PC-9 (cell line): ENCODE results near the gene ADGRF1. TPM values are rescaled to one million over a fixed set of nuclear protein-coding genes. Genes with fewer than 3 reads are reported as not detected.

Experiments used
- BruUV-seq: library from RNA; stranded (reverse); fragments of 400-500 nt; replicated peaks from 2 replicates; lab custom pipeline; 2021; lab: Mats Ljungman, UMichigan
- CTCF ChIA-PET: fragments of 300-600 bp; sonication (Branson Sonifier 250); formaldehyde crosslinking; loops from one replicate; lab custom pipeline; 2022; ENCODE audit warnings: antibody characterized with exemption; lab: Charles Lee
- POLR2A ChIA-PET: fragments of 300-600 bp; sonication (Branson Sonifier 250); formaldehyde crosslinking; loops from one replicate; lab custom pipeline; 2022; ENCODE audit warnings: antibody characterized with exemption; ENCODE audit not compliant: unreplicated experiment; lab: Charles Lee
- DNase-seq, 2 experiments: peaks; one replicate each; pipeline versions ENCODE4 v3.0.0 to v3.0.0-alpha.2; 2015 to 2022; ENCODE audit warnings: mixed read lengths in 1 of 2
- H2AFZ ChIP-seq: fragments of 200-600 bp; sonication (generic); 2 replicates; pipeline ENCODE4 v1.8.1; 2017; ENCODE audit warnings: antibody characterized with exemption
- H3F3A ChIP-seq: fragments of 200-600 bp; sonication (generic); 2 replicates; pipeline ENCODE4 v1.8.1; 2017; ENCODE audit warnings: antibody characterized with exemption, mild to moderate bottlenecking, low read depth; ENCODE audit not compliant: insufficient read depth
- H3K27ac ChIP-seq: fragments of 200-600 bp; sonication (generic); 2 replicates; pipeline ENCODE4 v1.6.1; 2016; ENCODE audit warnings: mixed run types
- H3K27me3 ChIP-seq: fragments of 200-600 bp; sonication (generic); 2 replicates; pipeline ENCODE4 v1.6.1; 2016; ENCODE audit warnings: low read depth, mixed run types; ENCODE audit not compliant: insufficient read depth
- H3K36me3 ChIP-seq: fragments of 200-600 bp; sonication (generic); 2 replicates; pipeline ENCODE4 v1.6.1; 2016; ENCODE audit warnings: low read depth, mixed run types
- H3K4me1 ChIP-seq: fragments of 200-600 bp; sonication (generic); replicated peaks from 2 replicates; pipeline ENCODE4 v1.6.1; 2016; ENCODE audit warnings: mixed run types; ENCODE audit not compliant: insufficient read depth
- H3K4me2 ChIP-seq: fragments of 200-600 bp; sonication (generic); 2 replicates; pipeline ENCODE4 v1.6.1; 2017; ENCODE audit warnings: mixed run types
- H3K4me3 ChIP-seq: fragments of 200-600 bp; sonication (generic); 2 replicates; pipeline ENCODE4 v1.6.1; 2016; ENCODE audit warnings: mixed run types
- H3K79me2 ChIP-seq: fragments of 200-600 bp; sonication (generic); 2 replicates; pipeline ENCODE4 v1.6.1; 2017; ENCODE audit warnings: low read depth, mixed run types
- H3K9me2 ChIP-seq: fragments of 200-600 bp; sonication (generic); 2 replicates; pipeline ENCODE4 v1.8.1; 2017; ENCODE audit warnings: mild to moderate bottlenecking; ENCODE audit not compliant: insufficient read depth
- H3K9me3 ChIP-seq: fragments of 200-600 bp; sonication (generic); 2 replicates; pipeline ENCODE4 v1.8.1; 2016; ENCODE audit warnings: low read depth; ENCODE audit not compliant: insufficient read depth
- H4K20me1 ChIP-seq: fragments of 200-600 bp; sonication (generic); 2 replicates; pipeline ENCODE4 v1.8.1; 2017; ENCODE audit not compliant: insufficient read depth
- CTCF ChIP-seq: fragments of 200-600 bp; sonication (generic); conservative IDR thresholded peaks from 2 replicates; pipeline ENCODE4 v1.6.1; 2017; ENCODE audit warnings: mixed run types, antibody characterized with exemption, mild to moderate bottlenecking, moderate library complexity
- EZH2 ChIP-seq: fragments of 200-600 bp; sonication (generic); IDR thresholded peaks from 2 replicates; pipeline ENCODE4 v1.8.0; 2017; ENCODE audit warnings: antibody characterized with exemption, low read depth
- intact Hi-C: fragments of 100-400 bp; cut with micrococcal nuclease; formaldehyde crosslinking; loops from one replicate; pipeline ENCODE4 v1.10.0; 2022; ENCODE audit not compliant: unreplicated experiment
- total RNA-seq: library from RNA; stranded (reverse); gene quantifications from 2 replicates; pipeline ENCODE4 v1.2.3, GENCODE V29; 2021

Gene ADGRF1
- total RNA-seq, 1 experiment from 2014 or later, result 162 TPM

DNA sequence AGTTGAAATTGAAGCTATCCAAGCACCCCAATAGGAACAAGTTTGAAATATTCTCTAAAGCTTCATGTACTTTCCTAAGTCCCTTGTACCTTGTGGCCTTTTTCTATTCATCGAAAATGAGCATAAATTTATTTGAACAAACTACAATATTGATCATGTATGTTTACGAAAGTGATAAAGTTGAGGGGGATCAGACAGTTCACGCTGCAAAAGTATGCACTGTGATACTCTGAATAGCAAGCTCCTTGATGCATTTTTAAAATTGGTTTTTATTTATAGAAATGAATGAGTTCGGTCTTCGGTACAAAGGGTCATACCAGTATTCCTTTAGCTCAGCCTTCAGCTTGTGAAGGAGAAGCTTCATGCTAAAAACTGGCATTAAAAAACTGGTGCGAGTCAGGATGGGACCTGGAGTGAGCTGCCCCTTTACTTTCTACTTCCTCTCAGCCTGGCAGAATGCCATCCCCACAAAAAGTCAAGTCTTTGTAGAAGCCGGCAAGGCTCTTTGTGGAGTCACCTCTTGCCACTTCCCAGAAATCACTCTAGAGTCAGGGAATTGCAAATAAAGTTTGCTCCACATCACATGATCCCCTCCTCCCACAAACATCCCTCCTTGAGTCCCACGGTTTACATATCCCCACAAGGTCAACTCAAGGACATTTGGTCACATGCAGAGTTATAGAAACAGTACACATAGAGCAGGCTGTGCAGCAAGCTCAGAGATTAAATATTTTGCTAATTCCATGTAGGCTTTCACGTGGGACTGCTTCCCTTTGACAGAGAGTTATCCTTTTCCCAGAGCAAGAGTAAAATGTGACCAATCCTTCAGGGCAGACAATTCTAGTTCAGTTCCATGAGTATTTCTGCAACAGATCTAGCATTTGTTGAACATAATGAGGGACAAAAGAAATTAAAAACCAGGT, 34.6 kb upstream of the ADGRF1 start:
- TF ChIP-seq EZH2, result no peak
- no peak for TF ChIP-seq CTCF
- POLR2A ChIA-PET, result no interaction called here

GRCh38 chr6:47075741-47076421, 33.7 kb upstream of the ADGRF1 start:
- no peak for TF ChIP-seq EZH2
- TF ChIP-seq CTCF, result no peak
- CTCF ChIA-PET, result no interaction called here
- Histone ChIP-seq H3K4me1 (no peaks in the 10 kb centered on the region; the same call in 1 of the 2 replicates), H3K9me3 (peaks cover 5% of the 10 kb centered on the region; the same call in 1 of the 2 replicates), H3K4me3 (no peak overlapping the region), H3K79me2 (no peaks in the 10 kb centered on the region), H3K27ac (no peak overlapping the region), H2AFZ (no peak overlapping the region), H4K20me1 (no peaks in the 10 kb centered on the region), H3K4me2 (no peak overlapping the region), H3F3A (no peaks in the 10 kb centered on the region), H3K9me2 (no peaks in the 10 kb centered on the region), H3K36me3 (no peaks in the 10 kb centered on the region), H3K27me3 (no peaks in the 10 kb centered on the region)
- POLR2A ChIA-PET, result no interaction called here
- intact Hi-C loops, result no loop called here
- DNase-seq, result no peak
- no TSS peak for BruUV-seq

More for the DNA sequence above, 34.6 kb upstream of the ADGRF1 start:
- Histone ChIP-seq H3K36me3 (no peaks in the 10 kb centered on the region), H3K9me3 (no peaks in the 10 kb centered on the region; the same call in 1 of the 2 replicates), H3K4me3 (no peak overlapping the region), H3F3A (no peaks in the 10 kb centered on the region), H3K27ac (no peak overlapping the region), H2AFZ (no peak overlapping the region), H3K79me2 (no peaks in the 10 kb centered on the region), H4K20me1 (no peaks in the 10 kb centered on the region), H3K9me2 (no peaks in the 10 kb centered on the region), H3K4me1 (no peaks in the 10 kb centered on the region; the same call in 1 of the 2 replicates), H3K4me2 (no peak overlapping the region), H3K27me3 (no peaks in the 10 kb centered on the region)
- CTCF ChIA-PET, result no interaction called here
- DNase-seq, result no peak
- intact Hi-C loops, result no loop called here
- BruUV-seq, result no TSS peak

GRCh38 chr6:47075168-47075567, 33.0 kb upstream of the ADGRF1 start:
- ChIA-PET POLR2A (no interaction called here), CTCF (no interaction called here)
- BruUV-seq, result no TSS peak

More at GRCh38 chr6:47075168-47075567, 33.0 kb upstream of the ADGRF1 start:
- no peaks in the 10 kb centered on the region for H4K20me1 ChIP-seq
- no peak overlapping the region for H3K27ac ChIP-seq
- H3K79me2 ChIP-seq, result no peaks in the 10 kb centered on the region
- intact Hi-C loops, result no loop called here
- DNase-seq, result no peak
- no peaks in the 10 kb centered on the region for H3F3A ChIP-seq
- no peak overlapping the region for H3K4me2 ChIP-seq
- no peaks in the 10 kb centered on the region; the same call in 1 of the 2 replicates for H3K4me1 ChIP-seq
- H3K36me3 ChIP-seq, result no peaks in the 10 kb centered on the region
- H3K27me3 ChIP-seq, result no peaks in the 10 kb centered on the region
- TF ChIP-seq CTCF (no peak), EZH2 (no peak)
- H3K9me3 ChIP-seq, result peaks cover 9% of the 10 kb centered on the region
- no peaks in the 10 kb centered on the region for H3K9me2 ChIP-seq
- H3K4me3 ChIP-seq, result no peak overlapping the region
- H2AFZ ChIP-seq, result no peak overlapping the region
